K562 (cell line): ENCODE data around the gene SPHKAP. TPM values are rescaled to one million over a fixed set of nuclear protein-coding genes. Genes with fewer than 3 reads are reported as not detected.

ENCODE experiments used
- ATAC-seq: fragments of 200-7000 bp; cut with Tn5 transposase; 3 replicates; pipeline ENCODE4 v1.9.1; 2020; ENCODE audit warnings: moderate library complexity
- BruUV-seq: library from RNA; stranded (reverse); fragments of 400-500 nt; replicated peaks from 2 replicates; lab custom pipeline; 2021; lab: Mats Ljungman, UMichigan
- CTCF ChIA-PET: fragments of 300-600 bp; formaldehyde crosslinking; extraction: SDS; loops from one replicate; lab custom pipeline; 2021; ENCODE audit warnings: low intra/inter-chr PET ratio; lab: Yijun Ruan, JAX
- POLR2A ChIA-PET: fragments of 300-600, 350-650 bp; sonication (Branson Sonifier 250); formaldehyde crosslinking; extraction: SDS; loops from one replicate; lab custom pipeline; 2021; ENCODE audit warnings: antibody characterized with exemption, inconsistent platforms; lab: Yijun Ruan, JAX
- DNase-seq, 4 experiments: peaks; one replicate each; pipeline versions ENCODE4 v3.0.0 to v3.0.0-alpha.2; 2011 to 2018; ENCODE audit warnings: low spot score in 3 of 4, mixed read lengths in 3 of 4; ENCODE audit errors: extremely low read depth in 1 of 4
- FAIRE-seq: peaks from 2 replicates; lab custom pipeline; 2011; peaks lifted over from hg19 to GRCh38; lab: Jason Lieb, UNC
- H2AFZ ChIP-seq: 2 replicates; pipeline ENCODE4 v1.6.0; 2011; ENCODE audit warnings: low read depth, low read length, control low read depth, inconsistent platforms
- H3K27ac ChIP-seq: fragments of 200-600 bp; 3 replicates; pipeline ENCODE4 v1.8.0; 2011; ENCODE audit warnings: low read depth, mild to moderate bottlenecking, control low read depth, inconsistent platforms, low read length, moderate library complexity, mixed read lengths; ENCODE audit errors: extremely low read depth
- H3K27me3 ChIP-seq, 2 experiments: fragments of 300-600 bp in 1 of 2; 2 replicates in 1 of 2; 3 replicates in 1 of 2; pipeline versions ENCODE4 v1.6.0 to v1.8.0; 2011; ENCODE audit warnings: inconsistent platforms in 2 of 2, low read length in 2 of 2, mild to moderate bottlenecking in 1 of 2, mixed read lengths in 1 of 2, moderate library complexity in 1 of 2; ENCODE audit not compliant: control insufficient read depth in 2 of 2, insufficient read depth in 2 of 2
- H3K36me3 ChIP-seq: fragments of 300-600 bp; 3 replicates; pipeline ENCODE4 v1.8.0; 2011; ENCODE audit warnings: mild to moderate bottlenecking, low read length, inconsistent platforms; ENCODE audit not compliant: control insufficient read depth, insufficient read depth
- H3K4me1 ChIP-seq, 2 experiments: fragments of 200-600 bp in 1 of 2; replicated peaks in 1 of 2; 2 replicates in 1 of 2; 3 replicates in 1 of 2; pipeline versions ENCODE4 v1.5.1 to v1.8.0; 2011; ENCODE audit warnings: inconsistent platforms in 2 of 2, low read length in 2 of 2, mild to moderate bottlenecking in 1 of 2, mixed read lengths in 1 of 2, moderate library complexity in 1 of 2; ENCODE audit not compliant: control insufficient read depth in 2 of 2, insufficient read depth in 2 of 2
- H3K4me2 ChIP-seq: 2 replicates; pipeline ENCODE4 v1.6.1; 2011; ENCODE audit warnings: low read length, control low read depth, inconsistent platforms, mixed read lengths; ENCODE audit not compliant: insufficient read depth
- H3K4me3 ChIP-seq: fragments of 200-600 bp; sonication (generic), shearing (Covaris generic); 2 replicates; pipeline ENCODE4 v1.5.1; 2016; ENCODE audit warnings: control low read depth, inconsistent platforms
- H3K79me2 ChIP-seq: fragments of 200-600 bp; 3 replicates; pipeline ENCODE4 v1.8.0; 2011; ENCODE audit warnings: low read length, inconsistent platforms; ENCODE audit not compliant: control insufficient read depth, insufficient read depth
- H3K9ac ChIP-seq, 2 experiments: 2 replicates each; pipeline versions ENCODE4 v1.6.0 to v1.6.1; 2011; ENCODE audit warnings: low read depth in 2 of 2, low read length in 2 of 2, control low read depth in 1 of 2, inconsistent platforms in 1 of 2, mild to moderate bottlenecking in 1 of 2, mixed read lengths in 1 of 2; ENCODE audit not compliant: insufficient read depth in 1 of 2
- H3K9me1 ChIP-seq: one replicate; pipeline ENCODE4 v1.6.0; 2011; ENCODE audit warnings: inconsistent platforms, mild to moderate bottlenecking, low read length, moderate library complexity; ENCODE audit not compliant: control insufficient read depth, insufficient read depth
- H3K9me3 ChIP-seq: replicated peaks from 2 replicates; pipeline ENCODE4 v1.5.1; 2011; ENCODE audit warnings: low read depth, low read length, inconsistent platforms; ENCODE audit not compliant: control insufficient read depth, insufficient read depth
- H4K20me1 ChIP-seq: replicated peaks from 2 replicates; pipeline ENCODE4 v1.6.1; 2011; ENCODE audit warnings: low read length, inconsistent platforms, mixed read lengths; ENCODE audit not compliant: control insufficient read depth, insufficient read depth
- ARID1B ChIP-seq: fragments of 450-650 bp; IDR thresholded peaks from 2 replicates; pipeline ENCODE4 v1.6.1; 2016; ENCODE audit warnings: antibody characterized with exemption, mild to moderate bottlenecking, inconsistent platforms
- DDX20 ChIP-seq: fragments of 450-650 bp; IDR thresholded peaks from 2 replicates; pipeline ENCODE4 v1.6.1; 2016; ENCODE audit warnings: missing genetic modification characterization, low read depth, mild to moderate bottlenecking, missing compliant biosample characterization, moderate library complexity
- NFE2 ChIP-seq: IDR thresholded peaks from 2 replicates; pipeline ENCODE4 v1.6.1; 2014; ENCODE audit warnings: antibody characterized with exemption, low read depth
- PRMT5 ChIP-seq: sonication (generic); formaldehyde crosslinking; IDR thresholded peaks from 2 replicates; pipeline ENCODE4 v1.5.0; 2020; ENCODE audit warnings: missing genetic modification reagents
- PTRF ChIP-seq: fragments of 450-650 bp; IDR thresholded peaks from 2 replicates; pipeline ENCODE4 v1.6.1; 2016; ENCODE audit warnings: mild to moderate bottlenecking, missing genetic modification characterization, missing compliant biosample characterization
- ZC3H11A ChIP-seq: IDR thresholded peaks from 2 replicates; pipeline ENCODE4 v1.6.1; 2012; ENCODE audit warnings: low read depth, low read length, improper control_type of control experiment
- ZNF134 ChIP-seq: fragments of 250-450 bp; sonication (Bioruptor Pico); conservative IDR thresholded peaks from 2 replicates; pipeline ENCODE4 v1.4.0; 2020
- ZNF217 ChIP-seq: sonication (generic); formaldehyde crosslinking; IDR thresholded peaks from 2 replicates; pipeline ENCODE4 v1.8.0; 2022; ENCODE audit warnings: mild to moderate bottlenecking, missing genetic modification reagents
- ZNF436 ChIP-seq: fragments of 250-450, 450-650 bp; sonication (Bioruptor Pico); formaldehyde crosslinking; IDR thresholded peaks from 2 replicates; pipeline ENCODE4 v1.7.0; 2020; ENCODE audit warnings: mild to moderate bottlenecking
- WGBS: fragments of 100-300 bp; shearing (Covaris generic); methylation state at CpG from one replicate; pipeline ENCODE4 v1.1.6; 2016; ENCODE audit warnings: low coverage, mixed read lengths; ENCODE audit not compliant: insufficient coverage; ENCODE audit errors: missing lambda C conversion rate; 5-methylcytosine and 5-hydroxymethylcytosine counted together
- in situ Hi-C: fragments of 300-500 bp; cut with MboI; formaldehyde crosslinking; loops from 4 replicates; pipeline ENCODE4 v1.15.0; 2018; ENCODE audit warnings: inconsistent platforms, mixed read lengths
- intact Hi-C: fragments of 100-400 bp; cut with micrococcal nuclease; formaldehyde crosslinking; loops from 2 replicates; pipeline ENCODE4 v1.14.2; 2022
- polyA plus RNA-seq, 8 experiments: library from polyadenylated mRNA; depleted of rRNA in 4 of 8; stranded (reverse) in 5 of 8; unstranded in 3 of 8; fragments of >200 nt; fragmentation: Nextera tagmentation in 2 of 8; fragmentation: Illumina TruSeq in 1 of 8; extraction: Ambion mirVana in 2 of 8; extraction: Trizol in 1 of 8; gene quantifications; 2 replicates each; pipeline versions ENCODE4 v1.2.1 to v1.2.3, GENCODE V29; 2011 to 2014; ENCODE audit warnings: inconsistent platforms in 1 of 8, missing spikeins in 1 of 8
- total RNA-seq, 7 experiments: library from RNA; depleted of rRNA in 6 of 7; stranded (reverse); fragments of >200 nt in 6 of 7; fragmentation: Illumina TruSeq in 2 of 7; extraction: Trizol in 2 of 7; gene quantifications; 2 replicates each; pipeline versions ENCODE4 v1.2.1 to v1.2.3, GENCODE V29; 2011 to 2021; ENCODE audit warnings: low replicate concordance in 1 of 7
- TF ChIP-seq, protein P1 (sequence below): fragments of 450-650 bp; conservative IDR thresholded peaks from 2 replicates; pipeline ENCODE4 v1.6.1; 2016; ENCODE audit warnings: missing genetic modification characterization, low read depth, mild to moderate bottlenecking, control low read depth, missing compliant biosample characterization
- TF ChIP-seq, protein P2 (sequence below), 2 experiments: fragments of 450-650 bp in 1 of 2; sonication (generic) in 1 of 2; formaldehyde crosslinking; conservative IDR thresholded peaks; 2 replicates each; pipeline versions ENCODE4 v1.4.0 to v1.8.1; 2020 to 2022; ENCODE audit warnings: mild to moderate bottlenecking in 1 of 2, missing genetic modification reagents in 1 of 2
- TF ChIP-seq, protein P3 (sequence below): fragments of 250-450 bp; sonication (Bioruptor Pico); IDR thresholded peaks from 2 replicates; pipeline ENCODE4 v1.5.0; 2021; ENCODE audit warnings: mild to moderate bottlenecking, moderate library complexity

Gene SPHKAP
- total and polyA plus RNA-seq, 9 of the 15 experiments (the other 6 are each of a cell fraction or from before 2014, with no cell fraction given): not detected

DNA sequence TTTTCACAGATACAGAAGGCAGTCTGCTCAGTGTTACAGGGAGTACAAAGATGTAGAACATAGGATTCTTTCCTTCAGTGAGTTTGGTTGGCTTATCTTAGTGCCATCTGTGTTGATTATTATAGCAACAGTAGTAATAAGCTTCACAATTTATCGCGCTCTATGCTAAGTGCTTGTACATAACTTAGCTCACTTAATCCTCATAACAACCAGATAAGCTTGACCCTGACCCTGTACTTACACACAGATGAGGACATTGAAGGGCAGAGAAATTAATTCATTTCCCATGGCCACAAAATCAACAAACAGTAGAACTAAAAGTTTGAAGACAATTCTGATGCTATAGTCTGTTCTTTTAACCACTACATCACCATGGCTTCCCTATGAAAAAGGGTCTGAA is 121.8 kb downstream of the SPHKAP start:
- no TSS peak for BruUV-seq
- H3K27me3 ChIP-seq: no peaks in the 10 kb centered on the region
- no peak overlapping the region for H3K27ac ChIP-seq
- H3K9me3 ChIP-seq: no peaks in the 10 kb centered on the region
- no peaks in the 10 kb centered on the region for H3K79me2 ChIP-seq
- H3K4me3 ChIP-seq: no peak overlapping the region
- ChIA-PET CTCF (no interaction called here), POLR2A (no interaction called here)
- H3K4me2 ChIP-seq: no peak overlapping the region
- no peaks in the 10 kb centered on the region for H3K9me1 ChIP-seq
- WGBS: 15% methylated on average over 2 of the region's 2 CpGs
- ATAC-seq (no peak), DNase-seq (no peak), FAIRE-seq (no peak)
- in situ Hi-C loops: no loop called here
- H2AFZ ChIP-seq: no peak overlapping the region
- intact Hi-C loops: no loop called here
- no peaks in the 10 kb centered on the region for H4K20me1 ChIP-seq
- H3K9ac ChIP-seq: no peak overlapping the region
- no peaks in the 10 kb centered on the region for H3K4me1 ChIP-seq
- H3K36me3 ChIP-seq: no peaks in the 10 kb centered on the region
- TF ChIP-seq PRMT5 (CRISPR knock-in tag) (no peak), PTRF (no peak), NFE2 (no peak), ZNF436 (no peak), ZC3H11A (no peak), ZNF217 (CRISPR knock-in tag) (no peak), ZNF134 (no peak), ARID1B (no peak), DDX20 (tag) (no peak)
- TF ChIP-seq, protein P1, sequence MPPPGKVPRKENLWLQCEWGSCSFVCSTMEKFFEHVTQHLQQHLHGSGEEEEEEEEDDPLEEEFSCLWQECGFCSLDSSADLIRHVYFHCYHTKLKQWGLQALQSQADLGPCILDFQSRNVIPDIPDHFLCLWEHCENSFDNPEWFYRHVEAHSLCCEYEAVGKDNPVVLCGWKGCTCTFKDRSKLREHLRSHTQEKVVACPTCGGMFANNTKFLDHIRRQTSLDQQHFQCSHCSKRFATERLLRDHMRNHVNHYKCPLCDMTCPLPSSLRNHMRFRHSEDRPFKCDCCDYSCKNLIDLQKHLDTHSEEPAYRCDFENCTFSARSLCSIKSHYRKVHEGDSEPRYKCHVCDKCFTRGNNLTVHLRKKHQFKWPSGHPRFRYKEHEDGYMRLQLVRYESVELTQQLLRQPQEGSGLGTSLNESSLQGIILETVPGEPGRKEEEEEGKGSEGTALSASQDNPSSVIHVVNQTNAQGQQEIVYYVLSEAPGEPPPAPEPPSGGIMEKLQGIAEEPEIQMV (tag): no peak
- TF ChIP-seq, protein P2, sequence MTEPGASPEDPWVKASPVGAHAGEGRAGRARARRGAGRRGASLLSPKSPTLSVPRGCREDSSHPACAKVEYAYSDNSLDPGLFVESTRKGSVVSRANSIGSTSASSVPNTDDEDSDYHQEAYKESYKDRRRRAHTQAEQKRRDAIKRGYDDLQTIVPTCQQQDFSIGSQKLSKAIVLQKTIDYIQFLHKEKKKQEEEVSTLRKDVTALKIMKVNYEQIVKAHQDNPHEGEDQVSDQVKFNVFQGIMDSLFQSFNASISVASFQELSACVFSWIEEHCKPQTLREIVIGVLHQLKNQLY (CRISPR knock-in tag; conservative IDR thresholded peaks at IDR 0.05): no peak
- TF ChIP-seq, protein P3, sequence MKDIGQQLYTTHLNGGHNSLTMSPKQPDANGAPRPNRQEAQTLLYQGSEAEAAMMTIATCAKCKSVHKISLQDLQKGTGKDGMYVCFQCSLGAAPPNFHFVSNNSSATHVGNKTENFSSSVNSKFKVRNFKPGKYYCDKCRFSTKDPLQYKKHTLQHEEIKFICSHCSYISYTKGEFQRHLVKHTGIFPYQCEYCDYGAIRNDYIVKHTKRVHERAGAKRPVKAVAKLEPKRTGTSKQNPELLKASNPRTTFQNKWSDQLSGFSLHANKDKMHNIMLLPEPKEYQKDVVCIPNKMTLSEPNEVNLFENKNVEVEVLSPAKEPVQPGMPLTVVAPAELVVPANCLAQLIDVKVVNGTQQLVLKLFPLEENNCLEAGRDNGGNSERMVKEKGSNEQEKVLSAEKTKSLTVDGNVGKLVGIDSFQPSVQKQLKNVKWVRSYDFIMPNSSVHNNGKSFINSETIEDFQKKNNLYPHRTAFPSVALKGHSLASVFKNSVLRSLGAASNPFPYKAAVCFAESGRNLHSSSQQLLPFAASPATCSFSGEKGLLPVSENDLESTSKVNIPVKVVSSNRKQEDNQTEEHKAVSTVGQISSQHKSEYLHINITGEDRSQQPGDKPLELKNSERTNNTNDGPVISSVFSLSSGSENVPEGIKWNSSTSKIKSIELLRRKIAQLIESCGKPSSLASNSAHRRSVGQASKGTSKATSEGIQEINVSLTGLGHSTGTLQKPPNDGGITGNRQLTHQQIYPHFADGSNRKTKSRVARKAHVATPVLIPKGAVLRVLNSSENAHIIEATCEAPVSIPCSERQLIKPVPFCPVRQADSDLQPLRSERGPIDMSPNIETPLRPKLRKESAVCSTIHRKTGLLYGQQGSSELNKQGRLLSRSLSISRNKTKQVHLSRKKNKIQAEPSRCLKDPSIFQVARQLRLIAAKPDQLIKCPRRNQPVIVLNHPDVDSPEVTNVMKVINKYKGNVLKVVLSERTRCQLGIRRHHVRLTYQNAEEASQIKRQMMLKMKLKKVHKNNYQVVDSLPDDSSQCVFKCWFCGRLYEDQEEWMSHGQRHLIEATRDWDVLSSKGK (CRISPR knock-in tag): no peak
